PC-9 (cell line): Measurements from ENCODE around the gene EZR. TPM values are rescaled to one million over a fixed set of nuclear protein-coding genes. Genes with fewer than 3 reads are reported as not detected.

Experiments used
- BruUV-seq: library from RNA; stranded (reverse); fragments of 400-500 nt; replicated peaks from 2 replicates; lab custom pipeline; 2021; lab: Mats Ljungman, UMichigan
- CTCF ChIA-PET: fragments of 300-600 bp; sonication (Branson Sonifier 250); formaldehyde crosslinking; loops from one replicate; lab custom pipeline; 2022; ENCODE audit warnings: antibody characterized with exemption; lab: Charles Lee
- POLR2A ChIA-PET: fragments of 300-600 bp; sonication (Branson Sonifier 250); formaldehyde crosslinking; loops from one replicate; lab custom pipeline; 2022; ENCODE audit warnings: antibody characterized with exemption; ENCODE audit not compliant: unreplicated experiment; lab: Charles Lee
- DNase-seq, 2 experiments: peaks; one replicate each; pipeline versions ENCODE4 v3.0.0 to v3.0.0-alpha.2; 2015 to 2022; ENCODE audit warnings: mixed read lengths in 1 of 2
- H2AFZ ChIP-seq: fragments of 200-600 bp; sonication (generic); 2 replicates; pipeline ENCODE4 v1.8.1; 2017; ENCODE audit warnings: antibody characterized with exemption
- H3F3A ChIP-seq: fragments of 200-600 bp; sonication (generic); 2 replicates; pipeline ENCODE4 v1.8.1; 2017; ENCODE audit warnings: antibody characterized with exemption, mild to moderate bottlenecking, low read depth; ENCODE audit not compliant: insufficient read depth
- H3K27ac ChIP-seq: fragments of 200-600 bp; sonication (generic); 2 replicates; pipeline ENCODE4 v1.6.1; 2016; ENCODE audit warnings: mixed run types
- H3K27me3 ChIP-seq: fragments of 200-600 bp; sonication (generic); 2 replicates; pipeline ENCODE4 v1.6.1; 2016; ENCODE audit warnings: low read depth, mixed run types; ENCODE audit not compliant: insufficient read depth
- H3K36me3 ChIP-seq: fragments of 200-600 bp; sonication (generic); 2 replicates; pipeline ENCODE4 v1.6.1; 2016; ENCODE audit warnings: low read depth, mixed run types
- H3K4me1 ChIP-seq: fragments of 200-600 bp; sonication (generic); replicated peaks from 2 replicates; pipeline ENCODE4 v1.6.1; 2016; ENCODE audit warnings: mixed run types; ENCODE audit not compliant: insufficient read depth
- H3K4me2 ChIP-seq: fragments of 200-600 bp; sonication (generic); 2 replicates; pipeline ENCODE4 v1.6.1; 2017; ENCODE audit warnings: mixed run types
- H3K4me3 ChIP-seq: fragments of 200-600 bp; sonication (generic); 2 replicates; pipeline ENCODE4 v1.6.1; 2016; ENCODE audit warnings: mixed run types
- H3K79me2 ChIP-seq: fragments of 200-600 bp; sonication (generic); 2 replicates; pipeline ENCODE4 v1.6.1; 2017; ENCODE audit warnings: low read depth, mixed run types
- H3K9me2 ChIP-seq: fragments of 200-600 bp; sonication (generic); 2 replicates; pipeline ENCODE4 v1.8.1; 2017; ENCODE audit warnings: mild to moderate bottlenecking; ENCODE audit not compliant: insufficient read depth
- H3K9me3 ChIP-seq: fragments of 200-600 bp; sonication (generic); 2 replicates; pipeline ENCODE4 v1.8.1; 2016; ENCODE audit warnings: low read depth; ENCODE audit not compliant: insufficient read depth
- H4K20me1 ChIP-seq: fragments of 200-600 bp; sonication (generic); 2 replicates; pipeline ENCODE4 v1.8.1; 2017; ENCODE audit not compliant: insufficient read depth
- EZH2 ChIP-seq: fragments of 200-600 bp; sonication (generic); IDR thresholded peaks from 2 replicates; pipeline ENCODE4 v1.8.0; 2017; ENCODE audit warnings: antibody characterized with exemption, low read depth
- intact Hi-C: fragments of 100-400 bp; cut with micrococcal nuclease; formaldehyde crosslinking; loops from one replicate; pipeline ENCODE4 v1.10.0; 2022; ENCODE audit not compliant: unreplicated experiment
- total RNA-seq: library from RNA; stranded (reverse); gene quantifications from 2 replicates; pipeline ENCODE4 v1.2.3, GENCODE V29; 2021
- TF ChIP-seq, protein P1 (sequence below): fragments of 200-600 bp; sonication (generic); conservative IDR thresholded peaks from 2 replicates; pipeline ENCODE4 v1.6.1; 2017; ENCODE audit warnings: mixed run types, antibody characterized with exemption, mild to moderate bottlenecking, moderate library complexity

Gene EZR
- total RNA-seq, 1 experiment from 2014 or later: 240 TPM

DNA sequence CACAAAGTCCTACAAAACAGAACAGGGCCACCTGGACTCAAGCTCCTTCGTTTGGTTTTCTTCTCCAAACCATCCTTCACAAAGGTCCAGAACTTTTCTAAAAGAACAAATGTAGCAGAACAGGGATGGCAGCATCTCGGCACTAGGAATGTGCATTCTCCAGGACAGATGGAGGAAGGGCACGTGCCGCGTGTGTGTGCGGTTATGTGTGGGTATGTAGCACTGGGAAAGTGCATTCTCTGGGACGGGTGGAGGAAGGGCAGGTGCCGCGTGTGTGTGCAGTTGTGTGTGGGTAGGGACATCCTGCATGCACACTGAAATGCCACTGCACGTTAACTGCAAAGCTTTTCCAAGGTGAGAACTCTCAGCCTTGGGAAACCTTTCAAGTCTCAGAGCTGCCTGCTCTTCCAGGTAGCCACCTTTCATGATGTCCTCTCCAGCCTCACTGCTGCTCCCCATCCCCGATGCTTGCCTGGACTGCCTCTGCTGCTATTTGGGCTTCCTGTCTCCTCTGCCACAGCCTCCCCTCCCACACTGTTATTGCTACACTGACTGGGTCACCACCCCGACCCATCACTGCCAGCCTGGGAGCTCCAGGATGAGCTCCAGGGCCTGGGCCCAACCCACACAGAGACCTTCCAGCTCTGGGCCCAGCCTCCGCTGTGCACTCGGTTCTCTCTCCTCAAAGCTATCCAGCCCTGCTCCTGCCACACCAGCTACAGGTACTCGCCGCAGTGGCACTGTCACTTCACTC is 47.6 kb downstream of the EZR start:
- peak in 1 of 2 experiments; percentile 32 for DNase-seq
- TF ChIP-seq, protein P1, sequence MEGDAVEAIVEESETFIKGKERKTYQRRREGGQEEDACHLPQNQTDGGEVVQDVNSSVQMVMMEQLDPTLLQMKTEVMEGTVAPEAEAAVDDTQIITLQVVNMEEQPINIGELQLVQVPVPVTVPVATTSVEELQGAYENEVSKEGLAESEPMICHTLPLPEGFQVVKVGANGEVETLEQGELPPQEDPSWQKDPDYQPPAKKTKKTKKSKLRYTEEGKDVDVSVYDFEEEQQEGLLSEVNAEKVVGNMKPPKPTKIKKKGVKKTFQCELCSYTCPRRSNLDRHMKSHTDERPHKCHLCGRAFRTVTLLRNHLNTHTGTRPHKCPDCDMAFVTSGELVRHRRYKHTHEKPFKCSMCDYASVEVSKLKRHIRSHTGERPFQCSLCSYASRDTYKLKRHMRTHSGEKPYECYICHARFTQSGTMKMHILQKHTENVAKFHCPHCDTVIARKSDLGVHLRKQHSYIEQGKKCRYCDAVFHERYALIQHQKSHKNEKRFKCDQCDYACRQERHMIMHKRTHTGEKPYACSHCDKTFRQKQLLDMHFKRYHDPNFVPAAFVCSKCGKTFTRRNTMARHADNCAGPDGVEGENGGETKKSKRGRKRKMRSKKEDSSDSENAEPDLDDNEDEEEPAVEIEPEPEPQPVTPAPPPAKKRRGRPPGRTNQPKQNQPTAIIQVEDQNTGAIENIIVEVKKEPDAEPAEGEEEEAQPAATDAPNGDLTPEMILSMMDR: no peak
- no peak for TF ChIP-seq EZH2
- peaks cover 44% of the 10 kb centered on the region for H4K20me1 ChIP-seq
- no peaks in the 10 kb centered on the region for H3K9me2 ChIP-seq
- no TSS peak for BruUV-seq
- intact Hi-C loops: loop anchor here (2.0 to 5.0 kb wide), 4 partner anchors 47 to 201 kb away; partner anchors contain the start of gene EZR
- H3K4me2 ChIP-seq: peak overlapping the region; percentile 52
- H3K9me3 ChIP-seq: no peaks in the 10 kb centered on the region
- CTCF ChIA-PET: no interaction called here
- POLR2A ChIA-PET: no interaction called here
- H3K27me3 ChIP-seq: no peaks in the 10 kb centered on the region
- H3K4me1 ChIP-seq: peaks cover 57% of the 10 kb centered on the region
- no peak overlapping the region for H2AFZ ChIP-seq
- H3K4me3 ChIP-seq: no peak overlapping the region
- peaks cover 95% of the 10 kb centered on the region for H3K79me2 ChIP-seq
- H3K36me3 ChIP-seq: peaks cover 93% of the 10 kb centered on the region
- H3F3A ChIP-seq: peaks cover 98% of the 10 kb centered on the region
- H3K27ac ChIP-seq: peak overlapping the region; percentile 86

DNA sequence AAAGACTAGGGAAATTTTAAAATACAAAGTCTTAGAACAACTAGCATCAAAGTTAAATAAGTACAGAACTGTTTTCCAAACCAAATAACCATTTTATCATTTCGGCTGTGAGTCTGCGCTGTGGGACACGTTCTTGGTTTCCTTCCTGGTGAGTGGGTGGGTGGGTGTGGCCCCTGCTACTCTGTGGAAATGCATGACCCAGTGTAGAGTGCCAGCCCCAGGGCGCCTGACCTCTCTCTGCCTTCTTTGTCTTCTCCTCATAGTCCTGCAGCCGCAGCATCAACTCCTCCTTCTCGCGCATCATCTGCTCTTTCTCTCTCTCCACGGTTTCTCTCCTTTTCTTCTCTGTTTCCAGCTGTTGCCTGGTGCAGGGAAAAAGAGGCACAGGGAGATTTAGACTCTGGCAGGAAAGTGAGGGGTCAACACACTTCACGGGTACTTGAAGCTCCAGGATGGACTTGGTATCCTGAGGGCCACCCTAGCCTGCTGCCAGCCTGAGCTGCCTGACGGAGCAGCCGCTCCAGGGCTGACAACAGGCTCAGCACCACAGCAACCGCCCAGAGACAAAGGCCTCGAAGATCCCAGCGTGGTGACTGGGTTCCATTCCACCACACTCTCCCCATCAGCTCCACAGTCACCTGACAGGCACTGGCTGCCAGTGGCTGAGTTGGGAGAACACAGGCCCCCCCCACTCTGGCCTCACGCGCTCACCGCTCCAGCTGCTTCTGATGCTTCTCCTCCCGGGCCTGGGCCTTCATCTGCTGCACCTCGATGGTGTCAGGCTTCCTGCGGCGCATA is 48.4 kb downstream of the EZR start:
- Histone ChIP-seq H4K20me1 (peaks cover 39% of the 10 kb centered on the region), H3K27me3 (no peaks in the 10 kb centered on the region), H3K4me1 (peaks cover 48% of the 10 kb centered on the region), H3K9me3 (no peaks in the 10 kb centered on the region), H3F3A (peaks cover 98% of the 10 kb centered on the region), H3K4me3 (no peak overlapping the region), H2AFZ (no peak overlapping the region), H3K9me2 (no peaks in the 10 kb centered on the region), H3K4me2 (no peak overlapping the region), H3K79me2 (peaks cover 95% of the 10 kb centered on the region), H3K36me3 (peaks cover 93% of the 10 kb centered on the region), H3K27ac (peak overlapping the region; percentile 86)
- CTCF ChIA-PET: no interaction called here
- no TSS peak for BruUV-seq
- POLR2A ChIA-PET: no interaction called here
- no peak for DNase-seq
- TF ChIP-seq EZH2: no peak
- TF ChIP-seq, protein P1: no peak
- intact Hi-C loops: loop anchor here (5.0 kb wide), 1 partner anchor 202 kb away; no protein-coding TSS in a partner anchor

DNA sequence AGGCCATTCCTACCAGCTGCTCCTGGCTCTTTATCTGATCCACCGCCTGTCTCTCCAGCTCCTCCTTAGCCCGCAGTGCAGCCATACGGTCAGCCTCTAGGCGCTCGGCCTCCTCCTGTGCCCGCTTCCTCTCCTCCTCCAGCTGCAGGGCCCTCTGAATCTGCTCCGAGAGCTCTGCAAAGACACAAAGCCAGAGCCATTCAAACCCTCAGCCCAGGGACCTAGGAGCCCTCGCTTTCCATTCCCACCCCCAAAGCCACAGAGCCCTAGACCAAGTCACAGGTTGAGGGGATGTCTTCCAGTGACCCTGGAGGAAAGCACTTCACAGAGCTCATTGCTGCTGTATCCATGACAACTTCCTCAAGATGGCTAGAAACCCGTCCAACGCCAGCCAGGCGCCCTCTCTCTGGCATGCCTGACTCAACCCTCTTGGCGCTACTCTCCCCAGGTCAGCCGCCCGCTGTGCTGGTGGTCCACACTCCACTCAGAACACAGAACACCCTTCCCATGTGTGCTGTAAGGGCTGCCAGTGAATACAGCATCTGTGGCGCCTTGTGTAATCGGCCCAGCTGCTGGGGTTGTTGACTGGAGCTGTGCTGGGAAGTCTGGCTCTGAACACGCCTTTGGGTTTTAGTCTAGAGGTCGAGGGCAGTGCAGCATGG is 49.3 kb downstream of the EZR start:
- BruUV-seq: no TSS peak
- H3K4me1 ChIP-seq: peaks cover 40% of the 10 kb centered on the region
- H4K20me1 ChIP-seq: peaks cover 35% of the 10 kb centered on the region
- H3K27me3 ChIP-seq: no peaks in the 10 kb centered on the region
- H3F3A ChIP-seq: peaks cover 98% of the 10 kb centered on the region
- no peak for DNase-seq
- ChIA-PET CTCF (no interaction called here), POLR2A (interaction anchor here (0.6 kb wide), 1 partner anchor 19 kb away, joined by 3 read pairs; no protein-coding TSS in a partner anchor)
- no peak overlapping the region for H2AFZ ChIP-seq
- H3K9me3 ChIP-seq: no peaks in the 10 kb centered on the region
- TF ChIP-seq, protein P1: no peak
- no peak for TF ChIP-seq EZH2
- no peak overlapping the region for H3K4me2 ChIP-seq
- intact Hi-C loops: loop anchor here (5.0 to 10.0 kb wide), 2 partner anchors 65 to 202 kb away; no protein-coding TSS in a partner anchor
- H3K79me2 ChIP-seq: peaks cover 88% of the 10 kb centered on the region
- H3K9me2 ChIP-seq: no peaks in the 10 kb centered on the region
- peak overlapping the region; percentile 86 for H3K27ac ChIP-seq
- H3K36me3 ChIP-seq: peaks cover 91% of the 10 kb centered on the region
- H3K4me3 ChIP-seq: no peak overlapping the region
